Esophagus squamous epithelium (tissue), 5 donors: ENCODE measurements around the gene SMYD2. TPM values are rescaled to one million over a fixed set of nuclear protein-coding genes. Genes with fewer than 3 reads are reported as not detected.

Source experiments
- DNase-seq: peaks from one replicate; lab custom pipeline; 2025; lab: John Stamatoyannopoulos, UW
- H3K27ac ChIP-seq, 4 donors: fragments of 200-600 bp; sonication (generic); one replicate each; pipeline ENCODE4 v1.5.1; 2016 to 2019; ENCODE audit warnings: mild to moderate bottlenecking in 1 of 4
- H3K27me3 ChIP-seq, 4 donors: fragments of 200-600 bp; sonication (generic); 1 replicate in 3 of 4; 2 replicates in 1 of 4; pipeline versions ENCODE4 v1.5.1 to v1.6.0; 2017 to 2021; ENCODE audit warnings: antibody characterized with exemption in 1 of 4
- H3K36me3 ChIP-seq, 3 donors: fragments of 200-600 bp; sonication (generic); one replicate each; pipeline ENCODE4 v1.5.1; 2016 to 2019
- H3K4me1 ChIP-seq, 3 donors: fragments of 200-600 bp; sonication (generic); one replicate each; pipeline ENCODE4 v1.5.1; 2017 to 2019
- H3K4me3 ChIP-seq, 4 donors: fragments of 200-600 bp; sonication (generic); 1 replicate in 3 of 4; 2 replicates in 1 of 4; pipeline ENCODE4 v1.5.1; 2016 to 2019; ENCODE audit warnings: mild to moderate bottlenecking in 2 of 4, moderate library complexity in 1 of 4
- H3K9me3 ChIP-seq, 3 donors: fragments of 200-600 bp; sonication (generic); one replicate each; pipeline ENCODE4 v1.5.1; 2016 to 2019
- CTCF ChIP-seq, 6 experiments: fragments of 450-650 bp in 4 of 6; fragments of 200-600 bp in 2 of 6; sonication (generic) in 2 of 6; IDR thresholded peaks; one replicate each; pipeline ENCODE4 v1.5.1; 2016 to 2019; ENCODE audit warnings: antibody characterized with exemption in 6 of 6, mild to moderate bottlenecking in 4 of 6, moderate library complexity in 4 of 6
- POLR2A ChIP-seq, 4 donors: fragments of 450-650 bp; IDR thresholded peaks; one replicate each; pipeline ENCODE4 v1.6.1; 2017; ENCODE audit warnings: antibody characterized with exemption in 4 of 4, mild to moderate bottlenecking in 4 of 4, moderate library complexity in 3 of 4
- WGBS, 2 donors: methylation state at CpG; one replicate each; pipeline ENCODE4 v1.1.5; 2018; 5-methylcytosine and 5-hydroxymethylcytosine counted together
- intact Hi-C: fragments of 100-400 bp; cut with DNase I; formaldehyde crosslinking; loops from one replicate; pipeline ENCODE4 v1.15.0; 2022
- total RNA-seq, 4 donors: library from RNA; depleted of rRNA; stranded (reverse); fragments of >200 nt; gene quantifications; one replicate each; pipeline ENCODE4 v1.1.0, GENCODE V29; 2016
- donor health status: DM: yes; HTN: yes; CAD: no.

SMYD2 gene
- total RNA-seq, 4 donors from 2014 or later = 19.0 to 35.5 (median 30.4) TPM

GRCh38 chr1:214367841-214368240 lies 86.9 kb downstream of the SMYD2 start:
- no peak for TF ChIP-seq POLR2A (IDR thresholded peaks at IDR 0.05)
- TF ChIP-seq CTCF (IDR thresholded peaks at IDR 0.05) = no peak
- H3K36me3 ChIP-seq = peaks cover 0 to 82% (median 5%) of the 10 kb centered on the region in 3 donors
- no peak overlapping the region for H3K27ac ChIP-seq
- intact Hi-C loops = no loop called here
- 87 to 89% methylated on average over 5 of the region's 5 CpGs for WGBS, 2 donors
- no peaks in the 10 kb centered on the region for H3K4me1 ChIP-seq
- no peak for DNase-seq
- no peak overlapping the region for H3K4me3 ChIP-seq
- H3K9me3 ChIP-seq = no peaks in the 10 kb centered on the region
- no peaks in the 10 kb centered on the region for H3K27me3 ChIP-seq

DNA sequence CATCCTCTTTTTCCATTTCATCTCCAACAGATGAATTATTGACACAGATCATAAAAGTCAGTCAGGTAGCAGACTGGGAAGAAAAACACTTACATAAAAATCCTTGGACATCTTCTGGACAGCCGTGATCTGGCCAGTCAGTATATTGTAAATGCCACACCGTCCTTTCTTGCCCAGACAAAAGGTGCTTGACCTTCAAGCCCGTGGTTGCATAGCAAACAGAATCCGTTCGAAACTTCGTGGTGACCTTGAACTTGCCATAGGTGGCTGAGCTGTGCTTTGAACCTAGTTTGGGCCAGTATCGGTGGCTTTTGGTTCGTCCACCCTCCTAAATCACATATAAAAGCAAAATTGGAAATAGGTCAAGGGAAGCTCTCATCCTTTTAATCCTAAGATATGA lies 88.4 kb downstream of the SMYD2 start:
- peaks cover 0 to 78% (median 5%) of the 10 kb centered on the region in 3 donors for H3K36me3 ChIP-seq
- intact Hi-C loops = no loop called here

DNA sequence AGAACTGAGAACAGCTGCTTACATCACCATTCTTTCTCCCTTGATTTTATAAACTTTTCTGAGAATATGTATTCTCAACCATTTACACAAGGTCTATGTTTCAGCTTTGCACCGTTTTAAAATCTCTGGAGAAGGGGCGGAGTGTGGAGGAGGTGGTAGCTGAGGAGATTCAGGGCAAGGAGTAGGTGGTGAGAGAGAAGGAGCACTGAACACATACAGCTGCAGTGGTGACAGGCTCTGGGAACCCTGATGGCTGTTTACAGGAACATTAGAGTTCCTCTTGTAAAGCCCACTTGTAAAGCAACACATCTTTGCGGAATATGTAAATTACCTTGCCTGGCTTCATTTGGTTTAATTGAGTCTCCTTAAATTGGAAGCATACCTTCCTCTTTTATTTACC lies 89.7 kb downstream of the SMYD2 start:
- TF ChIP-seq CTCF (IDR thresholded peaks at IDR 0.05) = no peak
- TF ChIP-seq POLR2A (IDR thresholded peaks at IDR 0.05) = no peak
- WGBS, 2 donors = 93 to 95% methylated on average over 3 of the region's 3 CpGs
- Histone ChIP-seq H3K36me3 (peaks cover 0 to 68% (median 5%) of the 10 kb centered on the region in 3 donors), H3K27me3 (no peaks in the 10 kb centered on the region), H3K27ac (no peak overlapping the region), H3K4me1 (peaks cover 0 to 6% (median 0%) of the 10 kb centered on the region in 3 donors), H3K4me3 (no peak overlapping the region), H3K9me3 (no peaks in the 10 kb centered on the region)
- intact Hi-C loops = no loop called here
- DNase-seq = no peak

More for the DNA sequence above, 88.4 kb downstream of the SMYD2 start:
- Histone ChIP-seq H3K4me1 (peaks cover 0 to 3% (median 0%) of the 10 kb centered on the region in 3 donors), H3K4me3 (no peak overlapping the region), H3K27ac (no peak overlapping the region), H3K27me3 (no peaks in the 10 kb centered on the region), H3K9me3 (no peaks in the 10 kb centered on the region)
- WGBS, 2 donors = 92 to 95% methylated on average over 8 of the region's 8 CpGs
- no peak for DNase-seq
- TF ChIP-seq POLR2A (IDR thresholded peaks at IDR 0.05) (no peak), CTCF (IDR thresholded peaks at IDR 0.05) (no peak)

- Histone ChIP-seq H3K27ac (no peak overlapping the region), H3K4me3 (no peak overlapping the region), H3K9me3 (no peaks in the 10 kb centered on the region), H3K4me1 (peaks cover 0 to 6% (median 0%) of the 10 kb centered on the region in 3 donors), H3K27me3 (no peaks in the 10 kb centered on the region), H3K36me3 (peaks cover 0 to 75% (median 5%) of the 10 kb centered on the region in 3 donors)
- 65 to 76% methylated on average over 5 of the region's 5 CpGs for WGBS, 2 donors
- intact Hi-C loops = no loop called here
- no peak for DNase-seq
- TF ChIP-seq CTCF (IDR thresholded peaks at IDR 0.05) (no peak), POLR2A (IDR thresholded peaks at IDR 0.05) (no peak)
Measured at GRCh38 chr1:214372092-214372491, 91.1 kb downstream of the SMYD2 start.

GRCh38 chr1:214377485-214377884 lies 96.5 kb downstream of the SMYD2 start:
- Histone ChIP-seq H3K27ac (peak overlapping the region in 1 of 4 donors; percentile 27), H3K9me3 (no peaks in the 10 kb centered on the region), H3K36me3 (peaks cover 0 to 51% (median 3%) of the 10 kb centered on the region in 3 donors), H3K27me3 (no peaks in the 10 kb centered on the region), H3K4me1 (peaks cover 0 to 36% (median 6%) of the 10 kb centered on the region in 3 donors), H3K4me3 (no peak overlapping the region)
- TF ChIP-seq POLR2A (IDR thresholded peaks at IDR 0.05) = no peak
- TF ChIP-seq CTCF (IDR thresholded peaks at IDR 0.05) = no peak
- intact Hi-C loops = no loop called here
- 54 to 64% methylated on average over 2 of the region's 2 CpGs for WGBS, 2 donors
- DNase-seq = no peak
